CD8-positive, alpha-beta memory T cell (primary cell): ENCODE data around the gene BYSL. TPM values are rescaled to one million over a fixed set of nuclear protein-coding genes. Genes with fewer than 3 reads are reported as not detected.

Experiments used
- CTCF ChIA-PET: fragments of 350-600 bp; sonication (Branson Sonifier 250); formaldehyde crosslinking; loops from one replicate; lab custom pipeline; 2021; ENCODE audit warnings: antibody characterized with exemption; lab: Charles Lee
- POLR2A ChIA-PET: fragments of 350-600 bp; sonication (Branson Sonifier 250); formaldehyde crosslinking; loops from one replicate; lab custom pipeline; 2021; ENCODE audit warnings: antibody characterized with exemption; lab: Charles Lee
- DNase-seq, 5 donors: peaks; one replicate each; pipeline versions ENCODE4 v3.0.0 to v3.0.0-alpha.2; 2020 to 2022; ENCODE audit warnings: mixed read lengths in 1 of 5
- H3K27ac ChIP-seq: one replicate; pipeline ENCODE4 v1.7.0; 2013; ENCODE audit warnings: low read depth, mild to moderate bottlenecking, low read length, moderate library complexity
- H3K27me3 ChIP-seq: 2 replicates; pipeline ENCODE4 v1.7.0; 2013; ENCODE audit warnings: low read length, mild to moderate bottlenecking; ENCODE audit not compliant: insufficient read depth, poor library complexity, severe bottlenecking
- H3K36me3 ChIP-seq: 2 replicates; pipeline ENCODE4 v1.7.0; 2013; ENCODE audit warnings: mild to moderate bottlenecking, low read length, moderate library complexity; ENCODE audit not compliant: insufficient read depth
- H3K4me1 ChIP-seq: 2 replicates; pipeline ENCODE4 v1.7.0; 2013; ENCODE audit warnings: mild to moderate bottlenecking, low read length, moderate library complexity; ENCODE audit not compliant: insufficient read depth
- H3K4me3 ChIP-seq: 2 replicates; pipeline ENCODE4 v1.7.0; 2013; ENCODE audit warnings: mild to moderate bottlenecking, low read length
- H3K9me3 ChIP-seq: 2 replicates; pipeline ENCODE4 v1.7.0; 2013; ENCODE audit warnings: mild to moderate bottlenecking, low read length
- H3K27ac Mint-ChIP-seq, 8 donors: one replicate each; pipeline ENCODE4 v1.8.0; 2020 to 2021; ENCODE audit warnings: mixed read lengths in 8 of 8, mild to moderate bottlenecking in 6 of 8, inconsistent platforms in 3 of 8, moderate library complexity in 3 of 8
- H3K27me3 Mint-ChIP-seq, 2 donors: one replicate each; pipeline ENCODE4 v1.8.0; 2020 to 2021; ENCODE audit warnings: mixed read lengths in 2 of 2, mild to moderate bottlenecking in 1 of 2, moderate library complexity in 1 of 2
- H3K36me3 Mint-ChIP-seq, 3 donors: one replicate each; pipeline ENCODE4 v1.8.0; 2020 to 2021; ENCODE audit warnings: mixed read lengths in 3 of 3, inconsistent platforms in 1 of 3, mild to moderate bottlenecking in 1 of 3
- H3K4me1 Mint-ChIP-seq, 3 donors: one replicate each; pipeline ENCODE4 v1.8.0; 2020 to 2021; ENCODE audit warnings: mixed read lengths in 3 of 3, inconsistent platforms in 1 of 3, mild to moderate bottlenecking in 1 of 3
- H3K4me3 Mint-ChIP-seq, 7 donors: one replicate each; pipeline ENCODE4 v1.8.0; 2020 to 2021; ENCODE audit warnings: mixed read lengths in 7 of 7, mild to moderate bottlenecking in 6 of 7, moderate library complexity in 4 of 7, inconsistent platforms in 2 of 7
- H3K9me3 Mint-ChIP-seq, 5 donors: one replicate each; pipeline ENCODE4 v1.8.0; 2020 to 2022; ENCODE audit warnings: mixed read lengths in 5 of 5, mild to moderate bottlenecking in 3 of 5, moderate library complexity in 2 of 5, inconsistent platforms in 1 of 5
- polyA plus RNA-seq: library from polyadenylated mRNA; unstranded; fragments of 300-500 nt; fragmentation: Illumina TruSeq; gene quantifications from one replicate; pipeline ENCODE4 v1.2.3, GENCODE V29; 2021
- total RNA-seq, 2 experiments: library from RNA; stranded (reverse); gene quantifications; one replicate each; pipeline ENCODE4 v1.2.3, GENCODE V29; 2021

BYSL gene
- total and polyA plus RNA-seq, 3 experiments from 2014 or later: 5.9 to 84.4 (median 80.5) TPM

GRCh38 chr6:41943456-41943855 is 22.2 kb downstream of the BYSL start:
- Histone ChIP-seq H3K4me3 (no peak overlapping the region), H3K4me1 (peaks cover 56% of the 10 kb centered on the region), H3K36me3 (no peaks in the 10 kb centered on the region), H3K9me3 (no peaks in the 10 kb centered on the region), H3K27ac (no peak overlapping the region), H3K27me3 (no peaks in the 10 kb centered on the region)
- Mint-ChIP-seq H3K27ac (peak overlapping the region in 3 of 8 donors; percentile 6 to 66 (median 17)), H3K4me3 (peak overlapping the region in 2 of 7 donors; percentile 5 to 19), H3K9me3 (peaks cover 0 to 2% (median 0%) of the 10 kb centered on the region in 5 donors), H3K4me1 (peaks cover 53 to 75% (median 55%) of the 10 kb centered on the region in 3 donors), H3K27me3 (peaks cover 0 to 7% of the 10 kb centered on the region in 2 donors), H3K36me3 (peaks cover 0 to 27% (median 6%) of the 10 kb centered on the region in 3 donors)
- no peak for DNase-seq
- ChIA-PET POLR2A (no interaction called here), CTCF (interaction anchor here (1.3 to 11.8 kb wide), 2 partner anchors 23 to 102 kb away, joined by 4 to 167 read pairs; partner anchors contain the start of gene TAF8)

GRCh38 chr6:41947581-41948220 is 26.4 kb downstream of the BYSL start:
- Histone ChIP-seq H3K9me3 (no peaks in the 10 kb centered on the region), H3K4me1 (peaks cover 40% of the 10 kb centered on the region), H3K27me3 (no peaks in the 10 kb centered on the region), H3K36me3 (peaks cover 10% of the 10 kb centered on the region), H3K27ac (no peak overlapping the region), H3K4me3 (no peak overlapping the region)
- CTCF ChIA-PET: interaction anchor here (0.6 to 1.7 kb wide), 4 partner anchors 8 to 97 kb away, joined by 3 to 8 read pairs (median 4); no protein-coding TSS in a partner anchor
- POLR2A ChIA-PET: no interaction called here
- Mint-ChIP-seq H3K4me3 (peak overlapping the region in 5 of 7 donors; percentile 15 to 82 (median 45)), H3K4me1 (peaks cover 45 to 60% (median 47%) of the 10 kb centered on the region in 3 donors), H3K36me3 (peaks cover 0 to 39% (median 10%) of the 10 kb centered on the region in 3 donors), H3K9me3 (no peaks in the 10 kb centered on the region), H3K27ac (peak overlapping the region; percentile 1 to 91 (median 45)), H3K27me3 (peaks cover 0 to 8% of the 10 kb centered on the region in 2 donors)
- no peak for DNase-seq

GRCh38 chr6:41954668-41955067 is 33.4 kb downstream of the BYSL start:
- Histone ChIP-seq H3K36me3 (peaks cover 15% of the 10 kb centered on the region), H3K9me3 (no peaks in the 10 kb centered on the region), H3K27ac (no peak overlapping the region), H3K4me1 (peaks cover 39% of the 10 kb centered on the region), H3K4me3 (no peak overlapping the region), H3K27me3 (no peaks in the 10 kb centered on the region)
- H3K27ac Mint-ChIP-seq: peak overlapping the region in 6 of 8 donors; percentile 4 to 81 (median 48)
- H3K4me3 Mint-ChIP-seq: peak overlapping the region in 1 of 7 donors; percentile 17
- ChIA-PET CTCF (no interaction called here), POLR2A (no interaction called here)
- no peaks in the 10 kb centered on the region for H3K9me3 Mint-ChIP-seq
- peaks cover 0 to 55% (median 18%) of the 10 kb centered on the region in 3 donors for H3K36me3 Mint-ChIP-seq
- H3K4me1 Mint-ChIP-seq: peaks cover 52 to 72% (median 71%) of the 10 kb centered on the region in 3 donors
- DNase-seq: no peak
- peaks cover 0 to 3% of the 10 kb centered on the region in 2 donors for H3K27me3 Mint-ChIP-seq

- no peak overlapping the region for H3K27ac ChIP-seq
- Mint-ChIP-seq H3K27me3 (peaks cover 0 to 3% of the 10 kb centered on the region in 2 donors), H3K4me1 (peaks cover 52 to 73% (median 72%) of the 10 kb centered on the region in 3 donors), H3K36me3 (peaks cover 0 to 55% (median 19%) of the 10 kb centered on the region in 3 donors), H3K9me3 (no peaks in the 10 kb centered on the region), H3K4me3 (no peak overlapping the region), H3K27ac (peak overlapping the region in 2 of 8 donors; percentile 26 to 64)
- H3K36me3 ChIP-seq: peaks cover 11% of the 10 kb centered on the region
- no peak overlapping the region for H3K4me3 ChIP-seq
- no peak for DNase-seq
- CTCF ChIA-PET: no interaction called here
- H3K27me3 ChIP-seq: no peaks in the 10 kb centered on the region
- H3K9me3 ChIP-seq: no peaks in the 10 kb centered on the region
- POLR2A ChIA-PET: no interaction called here
- H3K4me1 ChIP-seq: peaks cover 42% of the 10 kb centered on the region
Observed at GRCh38 chr6:41955412-41955811, 34.1 kb downstream of the BYSL start.

- no peak for DNase-seq
- Histone ChIP-seq H3K36me3 (peaks cover 8% of the 10 kb centered on the region), H3K27ac (no peak overlapping the region), H3K27me3 (no peaks in the 10 kb centered on the region), H3K9me3 (no peaks in the 10 kb centered on the region), H3K4me3 (no peak overlapping the region), H3K4me1 (peaks cover 51% of the 10 kb centered on the region)
- Mint-ChIP-seq H3K27ac (peak overlapping the region in 4 of 8 donors; percentile 30 to 92 (median 48)), H3K4me1 (peaks cover 60 to 81% (median 79%) of the 10 kb centered on the region in 3 donors), H3K36me3 (peaks cover 0 to 58% (median 17%) of the 10 kb centered on the region in 3 donors), H3K9me3 (no peaks in the 10 kb centered on the region), H3K27me3 (peaks cover 0 to 2% of the 10 kb centered on the region in 2 donors), H3K4me3 (no peak overlapping the region)
- ChIA-PET CTCF (no interaction called here), POLR2A (no interaction called here)
Observed at GRCh38 chr6:41957117-41957516, 35.8 kb downstream of the BYSL start.

GRCh38 chr6:41958022-41958856 is 36.9 kb downstream of the BYSL start:
- CTCF ChIA-PET: no interaction called here
- H3K27me3 ChIP-seq: no peaks in the 10 kb centered on the region
- no peak overlapping the region for H3K27ac ChIP-seq
- peaks cover 52% of the 10 kb centered on the region for H3K4me1 ChIP-seq
- H3K4me1 Mint-ChIP-seq: peaks cover 55 to 77% (median 75%) of the 10 kb centered on the region in 3 donors
- H3K36me3 ChIP-seq: peaks cover 4% of the 10 kb centered on the region
- no peaks in the 10 kb centered on the region for H3K9me3 Mint-ChIP-seq
- peaks cover 0 to 55% (median 17%) of the 10 kb centered on the region in 3 donors for H3K36me3 Mint-ChIP-seq
- H3K4me3 ChIP-seq: no peak overlapping the region
- H3K27ac Mint-ChIP-seq: peak overlapping the region; percentile 15 to 77 (median 50)
- no peaks in the 10 kb centered on the region for H3K27me3 Mint-ChIP-seq
- POLR2A ChIA-PET: no interaction called here
- no peaks in the 10 kb centered on the region for H3K9me3 ChIP-seq
- H3K4me3 Mint-ChIP-seq: peak overlapping the region in 3 of 7 donors; percentile 13 to 50 (median 24)
- DNase-seq: no peak

DNA sequence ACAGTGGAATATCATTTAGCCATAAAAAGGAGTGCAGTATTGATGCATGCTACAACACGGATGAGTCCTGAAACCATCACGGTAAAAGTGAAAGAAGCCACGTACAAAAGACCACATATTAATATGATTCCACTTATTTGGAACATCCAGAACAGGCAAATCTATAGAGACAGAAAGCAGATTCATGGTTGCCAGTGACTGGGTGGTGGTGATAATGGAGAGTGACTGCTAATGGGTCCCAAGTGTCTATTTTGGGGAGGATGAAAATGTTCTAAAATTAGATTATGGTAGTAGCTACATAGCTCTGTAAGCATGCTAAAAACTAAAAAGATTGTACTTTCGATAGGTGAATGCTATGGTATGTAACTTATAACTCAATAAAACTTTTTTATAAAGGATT is 38.7 kb downstream of the BYSL start:
- Histone ChIP-seq H3K27ac (no peak overlapping the region), H3K27me3 (no peaks in the 10 kb centered on the region), H3K4me3 (no peak overlapping the region), H3K36me3 (peaks cover 12% of the 10 kb centered on the region), H3K4me1 (peaks cover 63% of the 10 kb centered on the region), H3K9me3 (no peaks in the 10 kb centered on the region)
- Mint-ChIP-seq H3K9me3 (no peaks in the 10 kb centered on the region), H3K4me3 (peak overlapping the region in 4 of 7 donors; percentile 1 to 61 (median 32)), H3K4me1 (peaks cover 62 to 82% (median 79%) of the 10 kb centered on the region in 3 donors), H3K36me3 (peaks cover 0 to 59% (median 16%) of the 10 kb centered on the region in 3 donors), H3K27ac (peak overlapping the region in 5 of 8 donors; percentile 7 to 72 (median 25)), H3K27me3 (no peaks in the 10 kb centered on the region)
- CTCF ChIA-PET: interaction anchor here (1.2 kb wide), 1 partner anchor 8 kb away, joined by 3 read pairs; no protein-coding TSS in a partner anchor
- no peak for DNase-seq
- POLR2A ChIA-PET: no interaction called here
